Measurements from ENCODE around the gene PARVA.

DNA sequence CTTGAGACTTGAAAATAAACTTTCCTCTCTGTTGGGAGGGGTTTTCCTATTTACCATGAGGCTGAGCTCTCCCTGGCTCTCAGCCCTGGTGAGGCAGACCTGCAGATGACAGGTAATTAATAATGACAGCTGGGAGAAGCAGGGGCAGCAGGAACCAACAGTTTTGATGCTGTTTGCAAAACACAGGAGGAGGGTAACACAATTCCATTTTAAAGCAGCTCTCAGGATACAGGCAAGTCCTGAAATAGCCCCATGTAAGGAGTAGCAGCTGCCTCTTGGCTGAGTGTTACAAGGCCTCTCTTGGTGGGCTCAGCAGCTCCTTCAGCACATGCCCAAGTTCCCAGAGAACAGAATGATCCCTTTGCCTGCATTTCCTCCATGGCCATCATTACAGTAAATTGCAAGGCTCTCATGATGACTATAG lies 13.3 kb downstream of the PARVA start:
- TF ChIP-seq CHD2 (IDR thresholded peaks at IDR 0.05; ENCODE audit: low read length, partially characterized antibody): no peak
- TF ChIP-seq, protein P1, sequence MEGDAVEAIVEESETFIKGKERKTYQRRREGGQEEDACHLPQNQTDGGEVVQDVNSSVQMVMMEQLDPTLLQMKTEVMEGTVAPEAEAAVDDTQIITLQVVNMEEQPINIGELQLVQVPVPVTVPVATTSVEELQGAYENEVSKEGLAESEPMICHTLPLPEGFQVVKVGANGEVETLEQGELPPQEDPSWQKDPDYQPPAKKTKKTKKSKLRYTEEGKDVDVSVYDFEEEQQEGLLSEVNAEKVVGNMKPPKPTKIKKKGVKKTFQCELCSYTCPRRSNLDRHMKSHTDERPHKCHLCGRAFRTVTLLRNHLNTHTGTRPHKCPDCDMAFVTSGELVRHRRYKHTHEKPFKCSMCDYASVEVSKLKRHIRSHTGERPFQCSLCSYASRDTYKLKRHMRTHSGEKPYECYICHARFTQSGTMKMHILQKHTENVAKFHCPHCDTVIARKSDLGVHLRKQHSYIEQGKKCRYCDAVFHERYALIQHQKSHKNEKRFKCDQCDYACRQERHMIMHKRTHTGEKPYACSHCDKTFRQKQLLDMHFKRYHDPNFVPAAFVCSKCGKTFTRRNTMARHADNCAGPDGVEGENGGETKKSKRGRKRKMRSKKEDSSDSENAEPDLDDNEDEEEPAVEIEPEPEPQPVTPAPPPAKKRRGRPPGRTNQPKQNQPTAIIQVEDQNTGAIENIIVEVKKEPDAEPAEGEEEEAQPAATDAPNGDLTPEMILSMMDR (IDR thresholded peaks at IDR 0.05): no peak
- no peak for TF ChIP-seq CHD4 (IDR thresholded peaks at IDR 0.05; ENCODE audit: borderline replicate concordance)

Measured in A549 (cell line).